RWPE2 (cell line): ENCODE data around the gene UBE2H.

Source experiments
- ATAC-seq: fragments of 200-7000 bp; cut with Tn5 transposase; 3 replicates; pipeline ENCODE4 v1.9.1; 2021; ENCODE audit warnings: low read depth
- DNase-seq: peaks from one replicate; pipeline ENCODE4 v3.0.0-alpha.2; 2020; ENCODE audit warnings: low spot score
- H3K27ac ChIP-seq: fragments of 450-650 bp; 2 replicates; pipeline ENCODE4 v1.5.1; 2017; ENCODE audit warnings: mild to moderate bottlenecking; ENCODE audit not compliant: poor library complexity, severe bottlenecking
- H3K27me3 ChIP-seq: fragments of 250-450 bp; sonication (Bioruptor Pico); 2 replicates; pipeline ENCODE4 v1.5.1; 2021; ENCODE audit warnings: mild to moderate bottlenecking, moderate library complexity; ENCODE audit not compliant: insufficient read depth, poor library complexity, severe bottlenecking
- H3K36me3 ChIP-seq: fragments of 250-450 bp; sonication (Bioruptor Pico); 2 replicates; pipeline ENCODE4 v1.5.1; 2020; ENCODE audit warnings: low read depth, mild to moderate bottlenecking, moderate library complexity
- H3K4me1 ChIP-seq: fragments of 250-450 bp; sonication (Bioruptor Pico); 2 replicates; pipeline ENCODE4 v1.5.1; 2021; ENCODE audit warnings: mild to moderate bottlenecking, moderate library complexity; ENCODE audit not compliant: insufficient read depth, poor library complexity, severe bottlenecking
- H3K4me3 ChIP-seq: fragments of 250-450 bp; sonication (Bioruptor Pico); 2 replicates; pipeline ENCODE4 v1.5.1; 2021; ENCODE audit warnings: mild to moderate bottlenecking, moderate library complexity; ENCODE audit not compliant: severe bottlenecking
- H3K9me3 ChIP-seq: fragments of 250-450 bp; sonication (Bioruptor Pico); 2 replicates; pipeline ENCODE4 v1.5.1; 2021; ENCODE audit warnings: mild to moderate bottlenecking, moderate library complexity; ENCODE audit not compliant: severe bottlenecking
- TF ChIP-seq, protein P1 (sequence below): fragments of 450-650 bp; IDR thresholded peaks from one replicate; pipeline ENCODE4 v1.5.1; 2017; ENCODE audit warnings: mild to moderate bottlenecking, moderate library complexity; ENCODE audit not compliant: poor library complexity, severe bottlenecking

The UBE2H gene

DNA sequence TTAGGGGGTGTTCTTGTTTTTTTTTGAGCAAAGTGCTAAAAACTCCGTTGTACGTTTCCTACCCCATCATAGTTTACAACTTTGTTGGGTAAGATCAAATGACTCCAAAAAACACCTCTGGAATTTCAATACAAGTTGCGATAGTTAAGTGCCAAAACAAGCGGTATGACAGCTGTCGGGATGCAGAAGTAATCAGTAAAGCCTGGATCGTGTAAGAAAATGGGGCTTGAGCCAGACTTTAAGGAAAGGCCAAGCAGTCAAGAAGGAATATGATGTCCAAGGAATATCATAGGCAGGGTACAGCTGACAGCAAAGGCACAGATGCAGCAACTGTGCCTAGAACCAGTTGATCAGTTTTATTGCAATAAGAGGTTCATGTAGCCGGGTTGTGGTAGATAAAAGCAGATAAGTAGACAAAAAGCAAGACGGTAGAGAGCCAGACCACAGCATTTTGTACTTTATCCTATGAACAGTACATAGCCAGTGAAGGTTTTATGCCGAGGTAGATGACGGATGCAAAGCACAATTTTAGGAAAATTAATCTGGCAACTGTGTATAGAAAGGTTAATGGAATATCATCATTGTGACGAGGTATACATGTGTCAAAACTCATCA lies 45.5 kb downstream of the UBE2H start:
- TF ChIP-seq, protein P1, sequence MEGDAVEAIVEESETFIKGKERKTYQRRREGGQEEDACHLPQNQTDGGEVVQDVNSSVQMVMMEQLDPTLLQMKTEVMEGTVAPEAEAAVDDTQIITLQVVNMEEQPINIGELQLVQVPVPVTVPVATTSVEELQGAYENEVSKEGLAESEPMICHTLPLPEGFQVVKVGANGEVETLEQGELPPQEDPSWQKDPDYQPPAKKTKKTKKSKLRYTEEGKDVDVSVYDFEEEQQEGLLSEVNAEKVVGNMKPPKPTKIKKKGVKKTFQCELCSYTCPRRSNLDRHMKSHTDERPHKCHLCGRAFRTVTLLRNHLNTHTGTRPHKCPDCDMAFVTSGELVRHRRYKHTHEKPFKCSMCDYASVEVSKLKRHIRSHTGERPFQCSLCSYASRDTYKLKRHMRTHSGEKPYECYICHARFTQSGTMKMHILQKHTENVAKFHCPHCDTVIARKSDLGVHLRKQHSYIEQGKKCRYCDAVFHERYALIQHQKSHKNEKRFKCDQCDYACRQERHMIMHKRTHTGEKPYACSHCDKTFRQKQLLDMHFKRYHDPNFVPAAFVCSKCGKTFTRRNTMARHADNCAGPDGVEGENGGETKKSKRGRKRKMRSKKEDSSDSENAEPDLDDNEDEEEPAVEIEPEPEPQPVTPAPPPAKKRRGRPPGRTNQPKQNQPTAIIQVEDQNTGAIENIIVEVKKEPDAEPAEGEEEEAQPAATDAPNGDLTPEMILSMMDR, result no peak
- Histone ChIP-seq H3K4me3 (no peak overlapping the region), H3K36me3 (peaks cover 25% of the 10 kb centered on the region), H3K27me3 (no peaks in the 10 kb centered on the region), H3K9me3 (peaks cover 4% of the 10 kb centered on the region), H3K27ac (no peak overlapping the region), H3K4me1 (peaks cover 6% of the 10 kb centered on the region)
- ATAC-seq (no peak), DNase-seq (no peak)

DNA sequence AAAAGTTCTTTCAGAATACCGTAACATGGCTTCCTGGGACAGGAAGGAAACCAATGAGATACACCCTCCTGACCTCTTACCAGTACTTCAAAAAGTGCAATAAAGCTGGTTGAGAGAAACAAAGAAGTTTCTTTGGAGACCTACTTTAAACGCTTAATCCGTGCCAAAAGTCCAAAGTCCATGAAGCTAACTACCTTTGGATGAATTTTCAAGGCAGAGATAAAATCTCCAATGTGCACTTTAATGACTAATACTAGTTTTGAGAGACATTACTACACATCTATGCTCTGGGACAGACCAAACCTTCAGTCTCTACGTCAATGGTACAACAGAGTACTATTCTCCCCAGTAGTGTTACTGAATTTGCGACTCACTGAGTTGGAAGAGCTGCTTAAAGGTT lies 46.1 kb downstream of the UBE2H start:
- Histone ChIP-seq H3K27ac (no peak overlapping the region), H3K4me1 (peaks cover 2% of the 10 kb centered on the region), H3K9me3 (peaks cover 4% of the 10 kb centered on the region), H3K36me3 (peaks cover 23% of the 10 kb centered on the region), H3K4me3 (no peak overlapping the region), H3K27me3 (no peaks in the 10 kb centered on the region)
- no peak for DNase-seq
- no peak for ATAC-seq
- TF ChIP-seq, protein P1, result no peak

DNA sequence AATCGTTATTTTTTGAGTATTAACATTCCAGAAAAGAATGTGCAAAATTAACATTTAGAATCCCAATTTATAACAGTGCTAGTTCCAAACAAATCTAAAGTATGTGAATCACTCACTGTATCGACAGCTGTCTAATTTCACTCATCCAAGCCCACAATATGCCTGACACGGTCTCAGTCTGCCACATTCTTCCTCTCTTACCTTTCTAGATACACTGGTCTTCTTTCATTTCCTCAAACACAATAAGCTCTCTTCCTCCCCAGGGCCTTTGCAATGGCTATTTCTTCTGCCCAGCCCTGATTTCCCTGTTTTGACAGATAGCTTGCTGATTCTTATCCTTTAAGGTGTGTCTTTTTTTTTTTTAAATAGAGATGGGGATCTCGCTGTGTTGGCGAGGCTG lies 48.8 kb downstream of the UBE2H start:
- H3K4me1 ChIP-seq, result peaks cover 12% of the 10 kb centered on the region
- no peak for ATAC-seq
- H3K36me3 ChIP-seq, result peaks cover 18% of the 10 kb centered on the region

DNA sequence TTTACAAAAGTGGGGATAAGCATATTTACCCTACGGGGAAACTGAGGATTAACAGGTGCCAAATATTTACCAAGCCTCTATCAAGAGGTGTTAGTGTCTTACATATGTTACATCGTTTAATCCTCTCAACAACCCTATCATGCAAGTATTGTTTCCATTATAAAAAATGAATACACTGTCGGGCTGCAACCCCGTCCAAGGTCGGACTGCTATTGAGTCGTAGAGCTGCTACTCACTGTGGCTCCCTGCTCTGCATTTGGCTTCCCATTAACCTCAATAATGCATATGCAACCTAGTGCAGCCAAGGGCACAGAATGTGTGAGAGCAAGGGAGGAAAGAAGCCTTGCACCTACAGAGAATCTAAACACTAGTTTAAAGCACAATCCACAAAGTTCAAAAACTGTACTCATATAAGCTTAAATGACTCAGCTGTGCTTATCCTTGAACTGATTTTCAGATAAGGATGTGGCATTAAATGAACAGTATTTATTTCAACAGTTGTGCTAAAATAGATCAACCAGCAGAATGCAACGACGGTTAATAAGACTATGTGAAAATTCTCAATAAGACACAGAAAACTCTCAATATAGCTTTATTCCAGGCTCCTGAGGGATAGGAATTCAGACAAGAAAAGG lies 49.9 kb downstream of the UBE2H start:
- Histone ChIP-seq H3K36me3 (peaks cover 18% of the 10 kb centered on the region), H3K4me1 (peaks cover 14% of the 10 kb centered on the region), H3K9me3 (peaks cover 4% of the 10 kb centered on the region), H3K4me3 (no peak overlapping the region), H3K27ac (no peak overlapping the region), H3K27me3 (no peaks in the 10 kb centered on the region)
- ATAC-seq, result no peak
- TF ChIP-seq, protein P1, result no peak
- DNase-seq, result no peak

More for the DNA sequence above, 48.8 kb downstream of the UBE2H start:
- Histone ChIP-seq H3K27ac (no peak overlapping the region), H3K9me3 (peaks cover 4% of the 10 kb centered on the region), H3K27me3 (no peaks in the 10 kb centered on the region), H3K4me3 (no peak overlapping the region)
- no peak for DNase-seq
- TF ChIP-seq, protein P1, result no peak
